HL-60/S4 treated with retinoic acid at 250 ng/mL for 4 days and 3 days (cell line): ENCODE results near the gene MEGF11.

ENCODE experiments used
- in situ Hi-C: fragments of 300-500 bp; cut with MboI; formaldehyde crosslinking; loops from 2 replicates; pipeline ENCODE4 v1.7.0; 2022; ENCODE audit warnings: low sequenced_read_pairs

MEGF11 gene

GRCh38 chr15:66128116-66128680 lies 125.4 kb downstream of the MEGF11 start:
- in situ Hi-C loops = no loop called here

GRCh38 chr15:66126456-66126855 lies 127.1 kb downstream of the MEGF11 start:
- in situ Hi-C loops = no loop called here

GRCh38 chr15:66126031-66126441 lies 127.5 kb downstream of the MEGF11 start:
- in situ Hi-C loops = no loop called here

- in situ Hi-C loops = no loop called here
Measured at GRCh38 chr15:66124651-66125050, 128.9 kb downstream of the MEGF11 start.

- in situ Hi-C loops = no loop called here
Measured at GRCh38 chr15:66123799-66124198, 129.8 kb downstream of the MEGF11 start.

GRCh38 chr15:66120422-66120821 lies 133.1 kb downstream of the MEGF11 start:
- in situ Hi-C loops = no loop called here

GRCh38 chr15:66117841-66118240 lies 135.7 kb downstream of the MEGF11 start:
- in situ Hi-C loops = no loop called here

- in situ Hi-C loops = no loop called here
Measured at GRCh38 chr15:66115568-66116206, 137.9 kb downstream of the MEGF11 start.

GRCh38 chr15:66114863-66115425 lies 138.6 kb downstream of the MEGF11 start:
- in situ Hi-C loops = no loop called here

GRCh38 chr15:66112388-66112787 lies 141.2 kb downstream of the MEGF11 start:
- in situ Hi-C loops = no loop called here

- in situ Hi-C loops = no loop called here
Measured at GRCh38 chr15:66111363-66111762, 142.2 kb downstream of the MEGF11 start.

- in situ Hi-C loops = no loop called here
Measured at GRCh38 chr15:66110864-66111263, 142.7 kb downstream of the MEGF11 start.

GRCh38 chr15:66109826-66110225 lies 143.7 kb downstream of the MEGF11 start:
- in situ Hi-C loops = no loop called here

- in situ Hi-C loops = no loop called here
Measured at GRCh38 chr15:66108483-66109265, 144.9 kb downstream of the MEGF11 start.

GRCh38 chr15:66107070-66107469 lies 146.5 kb downstream of the MEGF11 start:
- in situ Hi-C loops = no loop called here

GRCh38 chr15:66105286-66106265 lies 148.0 kb downstream of the MEGF11 start:
- in situ Hi-C loops = no loop called here

GRCh38 chr15:66103293-66103590 lies 150.3 kb downstream of the MEGF11 start:
- in situ Hi-C loops = no loop called here

- in situ Hi-C loops = no loop called here
Measured at GRCh38 chr15:66102563-66103292, 150.8 kb downstream of the MEGF11 start.

- in situ Hi-C loops = no loop called here
Measured at GRCh38 chr15:66101715-66102395, 151.7 kb downstream of the MEGF11 start.

- in situ Hi-C loops = no loop called here
Measured at GRCh38 chr15:66100761-66101160, 152.8 kb downstream of the MEGF11 start.
